HG03439 (cell line): ENCODE measurements around the gene SLIT3.
A peak's percentile ranks its signal among the peaks of the same experiment; 100 is the strongest.
"Not testable (repeated sequence)": the region's sequence is repeated elsewhere in the genome, so short reads cannot be mapped to it uniquely, and the experiment has no call there.

Source experiments
- ATAC-seq: cut with Tn5 transposase; IDR thresholded peaks from one replicate; pipeline ENCODE4 v1.9.1; 2021; ENCODE audit warnings: mild to moderate bottlenecking, moderate library complexity; ENCODE audit not compliant: unreplicated experiment

SLIT3 gene

DNA sequence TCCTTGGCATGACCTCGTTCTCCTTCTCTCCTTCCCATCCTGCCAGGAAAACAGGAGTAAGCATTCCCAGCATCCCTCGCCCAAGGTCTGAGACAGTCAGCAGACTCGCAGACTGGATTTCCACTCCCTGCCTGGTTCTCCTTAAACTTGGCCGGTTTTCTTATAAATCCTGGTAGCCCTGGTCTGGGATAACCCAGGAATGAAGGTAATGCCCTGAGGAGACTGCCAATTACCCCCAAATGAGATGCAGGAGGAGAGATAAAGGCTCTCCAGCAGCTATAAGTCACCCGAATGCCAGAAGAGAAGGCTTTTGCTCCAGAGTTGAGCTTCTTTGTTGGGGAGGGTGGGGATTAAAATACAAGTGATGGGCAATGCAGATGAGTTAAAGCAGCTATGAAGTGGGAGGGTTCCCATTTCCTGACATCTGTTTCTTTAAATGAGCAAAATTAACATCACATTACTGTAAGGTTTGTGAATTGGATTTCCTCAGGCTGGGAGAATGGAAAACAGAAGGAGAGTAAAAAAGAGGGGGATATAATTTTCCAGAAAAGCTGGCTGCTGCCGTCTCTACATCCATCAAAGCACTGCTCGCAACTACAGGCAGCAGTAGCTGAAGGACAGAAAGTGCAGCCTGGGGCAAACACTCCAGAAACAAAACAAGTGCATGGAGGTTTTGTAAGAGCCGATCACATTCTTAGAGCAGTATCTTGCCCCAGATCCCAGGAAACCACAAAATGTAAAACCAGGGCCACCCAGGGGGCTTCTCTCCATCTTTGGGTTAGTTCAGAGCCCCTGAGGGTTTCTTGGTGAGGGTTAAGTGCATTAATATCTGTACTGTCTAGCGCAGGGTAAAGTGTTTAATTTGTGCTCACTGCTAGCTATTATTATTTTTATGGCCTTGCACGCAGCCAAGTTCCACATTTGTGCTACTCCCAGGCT, 544.2 kb downstream of the SLIT3 start:
- ATAC-seq, result no peak

GRCh38 chr5:168755548-168756093, 545.3 kb downstream of the SLIT3 start:
- ATAC-seq, result no peak

DNA sequence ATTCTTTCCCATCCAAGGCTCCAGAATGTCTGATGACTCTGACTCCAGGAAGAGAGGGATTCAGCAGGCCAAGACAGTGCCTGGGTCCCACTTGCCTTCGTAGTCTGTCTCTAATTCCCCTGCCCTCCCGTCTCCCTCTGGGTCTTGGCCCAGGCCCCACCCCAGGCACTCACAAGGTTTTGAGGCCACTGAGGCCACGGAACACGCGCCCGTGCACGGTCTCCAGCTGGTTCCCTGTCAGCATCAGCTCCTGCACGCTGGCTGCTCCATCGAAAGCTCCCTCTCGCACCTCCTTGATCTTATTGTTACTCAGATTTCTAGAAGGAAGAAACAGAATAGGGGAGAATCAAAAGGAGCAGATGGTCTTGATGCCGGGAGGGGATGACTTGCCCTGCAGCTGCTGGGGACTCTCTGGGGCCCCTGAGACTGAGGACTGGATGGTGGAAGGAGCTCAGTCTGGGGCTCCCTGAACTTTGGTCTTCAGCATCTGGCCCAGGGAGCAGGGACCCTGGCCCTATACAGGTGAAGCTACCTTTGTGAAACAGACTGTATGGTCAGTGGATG, 547.2 kb downstream of the SLIT3 start:
- no peak for ATAC-seq

DNA sequence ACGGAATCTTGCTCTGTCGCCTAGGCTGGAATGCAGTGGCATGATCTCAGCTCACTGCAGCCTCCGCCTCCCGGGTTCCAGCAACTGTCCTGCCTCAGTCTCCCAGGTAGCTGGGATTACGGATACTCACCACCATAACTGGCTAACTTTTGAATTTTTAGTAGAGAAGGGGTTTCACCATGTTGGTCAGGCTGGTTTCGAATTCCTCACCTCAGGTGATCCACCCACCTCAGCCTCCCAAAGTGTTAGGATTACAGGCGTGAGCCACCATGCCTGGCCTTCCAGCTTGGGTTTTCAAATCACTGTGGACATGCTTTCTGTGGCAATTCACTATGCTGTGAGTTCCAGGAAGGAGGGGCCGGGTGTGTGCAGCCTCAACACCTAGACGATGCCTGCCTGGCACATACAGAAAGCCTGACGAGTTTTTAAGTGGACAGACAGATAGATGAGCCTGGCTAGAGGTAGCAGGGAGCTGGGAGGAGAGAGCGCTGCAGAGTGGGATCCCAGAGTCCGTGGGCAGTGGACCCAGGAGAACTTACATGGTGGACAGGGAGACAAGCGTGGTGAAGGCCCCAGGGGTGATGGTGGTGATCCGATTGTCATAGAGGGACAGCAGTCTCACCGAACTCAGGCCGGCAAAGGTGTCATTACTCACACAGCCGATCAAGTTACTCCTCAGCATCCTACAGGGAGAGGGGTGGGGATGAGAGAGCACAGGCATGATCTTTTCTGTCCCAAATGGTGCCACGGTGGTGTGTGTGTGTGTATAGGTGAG, 548.3 kb downstream of the SLIT3 start:
- no peak for ATAC-seq

DNA sequence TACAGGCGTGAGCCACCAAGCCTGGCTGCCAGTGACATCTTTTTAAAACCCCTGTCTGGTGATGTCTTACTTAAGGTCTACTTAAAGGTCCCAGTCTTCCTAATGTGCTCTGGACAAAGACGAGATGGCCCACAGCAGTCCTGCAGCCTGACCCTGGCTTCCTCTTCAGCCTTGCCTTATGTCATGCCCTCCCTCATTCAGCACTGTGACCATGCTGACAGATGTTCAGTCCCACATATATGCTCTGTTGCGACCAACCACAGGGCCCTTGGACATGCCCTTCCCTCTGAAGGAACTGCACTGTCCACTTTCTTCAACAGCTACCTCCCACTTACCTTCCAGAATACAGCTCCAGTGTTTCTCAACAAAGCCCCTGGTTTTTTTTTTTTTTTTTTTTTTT, 548.9 kb downstream of the SLIT3 start:
- ATAC-seq, result no peak

DNA sequence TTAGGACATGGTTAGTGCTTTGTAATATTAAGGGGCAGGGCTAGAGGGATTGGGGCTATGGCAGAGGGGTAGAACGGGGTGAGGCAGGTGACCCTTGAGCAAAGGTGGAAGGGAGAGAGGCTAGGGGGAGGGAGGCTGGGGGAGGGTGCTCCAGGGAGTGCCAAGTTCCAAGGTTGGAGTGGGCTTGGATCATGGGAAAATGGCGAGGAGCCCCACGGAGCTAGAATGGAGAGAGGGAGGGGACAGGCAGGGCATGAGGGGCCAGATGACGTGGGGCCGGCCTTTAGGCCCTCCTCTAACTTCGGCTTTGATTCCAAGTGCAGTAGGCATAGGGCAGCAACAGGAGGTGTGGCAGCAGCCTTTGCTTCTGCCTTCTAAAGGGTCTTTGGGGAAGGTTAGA, 550.0 kb downstream of the SLIT3 start:
- no peak for ATAC-seq

- ATAC-seq, result no peak
Observed at GRCh38 chr5:168749391-168750100, 551.4 kb downstream of the SLIT3 start.

DNA sequence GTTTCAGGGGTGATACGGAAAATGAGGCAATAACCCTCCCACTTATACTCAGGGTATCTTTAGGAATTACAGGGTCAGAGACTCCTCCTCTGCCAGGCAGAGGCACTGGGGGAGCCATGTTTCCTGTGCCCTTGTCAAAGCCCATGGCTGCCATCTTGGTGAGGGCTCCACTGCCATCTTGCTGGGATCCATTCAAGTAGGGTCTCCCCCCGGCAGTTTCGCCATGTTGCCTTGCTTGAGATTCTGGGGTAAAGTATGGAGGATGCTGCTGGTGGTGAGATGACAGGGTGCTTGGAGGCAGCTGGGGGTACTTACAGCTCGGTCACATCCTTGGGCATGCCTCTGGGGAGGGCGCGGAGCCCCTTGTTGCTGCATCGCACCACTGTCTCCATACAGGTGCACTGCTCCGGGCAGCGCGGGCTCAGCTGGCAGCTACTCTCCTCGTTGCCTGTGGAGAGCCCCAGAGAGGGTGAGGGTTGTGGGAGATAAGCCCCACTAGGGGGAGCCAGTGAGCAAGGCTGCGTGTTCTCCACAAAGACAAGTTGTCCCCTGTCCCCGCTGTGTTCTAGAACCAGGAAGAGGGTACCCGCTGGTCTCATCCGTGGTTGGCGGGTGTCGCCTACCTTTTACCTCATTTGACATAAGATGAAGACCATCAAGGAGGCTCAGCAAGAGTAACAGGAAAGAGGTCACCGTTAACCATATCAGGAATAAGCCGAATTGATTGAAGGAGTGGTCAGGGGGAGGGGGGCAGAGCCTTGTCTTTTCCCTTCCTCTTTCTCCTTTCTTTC, 552.8 kb downstream of the SLIT3 start:
- peak; percentile 66 for ATAC-seq

- ATAC-seq, result no peak
Observed at GRCh38 chr5:168746893-168747640, 553.9 kb downstream of the SLIT3 start.

DNA sequence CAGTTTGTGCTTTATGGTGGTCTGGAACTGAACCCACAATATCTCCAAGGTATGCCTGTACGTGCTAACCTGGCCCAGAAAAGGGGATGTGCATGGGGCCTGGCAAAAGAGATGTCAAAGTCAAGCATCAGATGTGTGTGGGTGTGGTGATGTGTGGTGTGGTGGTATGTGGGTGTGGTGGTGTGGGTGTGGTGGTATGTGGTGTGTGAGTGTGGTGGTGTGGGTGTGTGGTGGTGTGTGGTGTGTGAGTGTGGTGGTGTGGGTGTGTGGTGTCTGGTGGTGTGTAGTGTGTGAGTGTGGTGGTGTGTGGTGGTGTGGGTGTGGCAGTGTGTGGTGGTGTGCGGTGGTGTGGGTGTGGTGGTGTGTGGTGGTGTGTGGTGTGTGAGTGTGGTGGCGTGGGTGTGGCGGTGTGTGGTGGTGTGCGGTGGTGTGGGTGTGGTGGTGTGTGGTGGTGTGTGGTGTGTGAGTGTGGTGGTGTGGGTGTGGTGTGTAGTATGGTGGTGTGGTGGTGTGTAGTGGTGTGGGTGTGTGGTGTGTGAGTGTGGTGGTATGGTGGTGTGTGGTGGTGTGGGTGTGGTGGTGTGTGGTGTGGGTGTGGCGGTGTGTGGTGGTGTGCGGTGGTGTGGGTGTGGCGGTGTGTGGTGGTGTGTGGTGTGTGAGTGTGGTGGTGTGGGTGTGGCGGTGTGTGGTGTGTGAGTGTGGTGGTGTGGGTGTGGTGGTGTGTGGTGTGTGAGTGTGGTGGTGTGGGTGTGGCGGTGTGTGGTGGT, 554.6 kb downstream of the SLIT3 start:
- not testable (repeated sequence) for ATAC-seq

- ATAC-seq, result no peak
Observed at GRCh38 chr5:168743617-168744016, 557.3 kb downstream of the SLIT3 start.

- ATAC-seq, result not testable (repeated sequence)
Observed at GRCh38 chr5:168742311-168742710, 558.6 kb downstream of the SLIT3 start.

DNA sequence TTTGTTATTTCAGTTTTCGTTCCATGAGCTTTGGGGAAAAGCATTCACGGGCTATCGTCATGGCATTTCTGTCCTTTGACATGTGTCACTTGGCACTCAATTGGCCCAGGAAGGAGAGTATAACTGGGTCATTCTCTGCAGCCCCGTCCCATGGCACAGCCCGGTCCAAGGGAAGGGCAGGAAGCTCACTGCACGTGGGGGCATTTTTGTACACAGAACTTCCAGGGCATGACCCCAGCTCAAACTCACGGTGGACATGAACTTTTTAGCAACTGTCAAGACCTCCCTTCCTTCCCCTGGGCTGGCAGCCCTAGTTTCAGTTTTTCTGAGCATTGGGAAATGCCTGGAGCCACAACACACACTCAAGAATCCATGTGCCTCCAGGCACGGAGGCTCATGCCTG, 560.1 kb downstream of the SLIT3 start:
- ATAC-seq, result no peak

DNA sequence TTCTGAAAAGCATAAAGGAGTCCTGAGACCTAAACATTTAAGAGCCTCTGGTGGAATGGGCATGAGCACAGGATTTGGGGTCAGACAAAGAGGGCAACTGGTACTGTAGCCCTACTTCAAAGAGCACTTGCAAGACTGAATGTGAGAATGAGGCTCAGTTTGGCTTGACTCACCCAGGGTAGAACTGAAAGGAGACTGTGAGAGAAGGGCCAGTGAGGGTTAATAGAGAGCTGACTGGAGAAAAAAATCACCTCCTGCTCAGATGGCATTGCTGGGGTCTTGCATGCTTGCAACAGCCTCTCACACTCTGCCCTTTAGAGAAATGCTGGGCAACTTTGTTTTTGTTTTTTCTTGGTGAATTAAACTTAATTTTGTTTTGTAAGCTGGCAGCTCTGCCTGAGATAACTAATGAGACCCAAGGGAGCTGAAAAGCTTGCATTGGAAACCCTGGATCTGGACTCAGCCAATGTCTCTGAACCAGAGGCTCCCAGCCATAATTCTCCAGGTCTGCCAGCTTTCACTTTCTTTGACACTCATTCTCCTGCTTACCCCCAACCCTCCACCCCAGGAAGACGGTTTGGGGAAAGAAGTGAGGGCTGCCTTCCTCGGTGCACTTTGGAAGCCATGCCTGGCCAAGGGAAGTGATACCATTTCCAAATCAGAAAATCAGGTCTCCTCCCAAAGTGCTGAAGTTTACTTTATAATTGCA, 560.7 kb downstream of the SLIT3 start:
- no peak for ATAC-seq

- no peak for ATAC-seq
Observed at GRCh38 chr5:168737066-168737465, 563.9 kb downstream of the SLIT3 start.

- no peak for ATAC-seq
Observed at GRCh38 chr5:168736281-168736831, 564.6 kb downstream of the SLIT3 start.

GRCh38 chr5:168734620-168735300, 566.2 kb downstream of the SLIT3 start:
- peak; percentile 73 for ATAC-seq
